ENCODE measurements around the gene DAGLA.

DAGLA gene

GRCh38 chr11:61774411-61774810, 94.2 kb downstream of the DAGLA start:
- H3K4me3 ChIP-seq (ENCODE audit: low read depth, low read length): no peak overlapping the region
- in situ Hi-C loops (cut with HindIII; ENCODE audit: low sequenced_read_pairs): no loop called here
- no peak for DNase-seq (ENCODE audit: low read depth)
- TF ChIP-seq CTCF (IDR thresholded peaks at IDR 0.05; ENCODE audit: low read depth, low read length, missing control alignments): no peak

GRCh38 chr11:61775106-61775505, 94.9 kb downstream of the DAGLA start:
- no peak for DNase-seq (ENCODE audit: low read depth)
- in situ Hi-C loops (cut with HindIII; ENCODE audit: low sequenced_read_pairs): no loop called here
- TF ChIP-seq CTCF (IDR thresholded peaks at IDR 0.05; ENCODE audit: low read depth, low read length, missing control alignments): no peak
- H3K4me3 ChIP-seq (ENCODE audit: low read depth, low read length): no peak overlapping the region

GRCh38 chr11:61775606-61776554, 95.7 kb downstream of the DAGLA start:
- TF ChIP-seq CTCF (IDR thresholded peaks at IDR 0.05; ENCODE audit: low read depth, low read length, missing control alignments): no peak
- in situ Hi-C loops (cut with HindIII; ENCODE audit: low sequenced_read_pairs): no loop called here
- DNase-seq (ENCODE audit: low read depth): no peak
- H3K4me3 ChIP-seq (ENCODE audit: low read depth, low read length): no peak overlapping the region

- in situ Hi-C loops (cut with HindIII; ENCODE audit: low sequenced_read_pairs): no loop called here
- no peak overlapping the region for H3K4me3 ChIP-seq (ENCODE audit: low read depth, low read length)
- DNase-seq (ENCODE audit: low read depth): no peak
- peak; percentile 87 for TF ChIP-seq CTCF (IDR thresholded peaks at IDR 0.05; ENCODE audit: low read depth, low read length, missing control alignments)
Observed at GRCh38 chr11:61776561-61777075, 96.4 kb downstream of the DAGLA start.

GRCh38 chr11:61777234-61778090, 97.3 kb downstream of the DAGLA start:
- no peak for TF ChIP-seq CTCF (IDR thresholded peaks at IDR 0.05; ENCODE audit: low read depth, low read length, missing control alignments)
- DNase-seq (ENCODE audit: low read depth): no peak
- in situ Hi-C loops (cut with HindIII; ENCODE audit: low sequenced_read_pairs): no loop called here
- peak overlapping the region; percentile 23 for H3K4me3 ChIP-seq (ENCODE audit: low read depth, low read length)

GRCh38 chr11:61778357-61778886, 98.2 kb downstream of the DAGLA start:
- TF ChIP-seq CTCF (IDR thresholded peaks at IDR 0.05; ENCODE audit: low read depth, low read length, missing control alignments): no peak
- in situ Hi-C loops (cut with HindIII; ENCODE audit: low sequenced_read_pairs): no loop called here
- no peak for DNase-seq (ENCODE audit: low read depth)
- H3K4me3 ChIP-seq (ENCODE audit: low read depth, low read length): no peak overlapping the region

All from astrocyte of the cerebellum (primary cell).